GM21619 (cell line): ENCODE measurements around the gene CXXC1.
"Not testable (repeated sequence)": the region's sequence is repeated elsewhere in the genome, so short reads cannot be mapped to it uniquely, and the experiment has no call there.

Experiments used
- ATAC-seq: cut with Tn5 transposase; IDR thresholded peaks from one replicate; pipeline ENCODE4 v1.9.1; 2021; ENCODE audit not compliant: unreplicated experiment

CXXC1 gene

GRCh38 chr18:50298443-50299284 is 11.2 kb upstream of the CXXC1 start:
- ATAC-seq = no peak

GRCh38 chr18:50297621-50298442 is 10.3 kb upstream of the CXXC1 start:
- peak; percentile 100 for ATAC-seq

- no peak for ATAC-seq
Observed at GRCh38 chr18:50293039-50293438, 5.5 kb upstream of the CXXC1 start.

GRCh38 chr18:50289108-50289443 is 1.6 kb upstream of the CXXC1 start:
- ATAC-seq = no peak

- ATAC-seq = not testable (repeated sequence)
Observed at GRCh38 chr18:50288348-50289107, 1.0 kb upstream of the CXXC1 start.

- ATAC-seq = no peak
Observed at GRCh38 chr18:50287028-50287440, 458 bp downstream of the CXXC1 start.

- ATAC-seq = no peak
Observed at GRCh38 chr18:50286391-50287027, 983 bp downstream of the CXXC1 start.

GRCh38 chr18:50285631-50286321 is 1.7 kb downstream of the CXXC1 start:
- no peak for ATAC-seq

- ATAC-seq = no peak
Observed at GRCh38 chr18:50285071-50285470, 2.4 kb downstream of the CXXC1 start.

GRCh38 chr18:50284255-50284885 is 3.1 kb downstream of the CXXC1 start:
- ATAC-seq = no peak

- ATAC-seq = no peak
Observed at GRCh38 chr18:50283469-50284209, 3.9 kb downstream of the CXXC1 start.

GRCh38 chr18:50282521-50283335 is 4.8 kb downstream of the CXXC1 start:
- no peak for ATAC-seq

- ATAC-seq = no peak
Observed at GRCh38 chr18:50281972-50282520, 5.4 kb downstream of the CXXC1 start.

GRCh38 chr18:50281295-50281971 is 6.1 kb downstream of the CXXC1 start, which contains the start of gene MBD1:
Gene MBD1, minus strand, starts transcription at chr18:50281523. Its CDS starts 1,531 bp downstream, at chr18:50279992.
- ATAC-seq = peak; percentile 85

GRCh38 chr18:50280707-50281294 is 6.7 kb downstream of the CXXC1 start:
- ATAC-seq = no peak

- ATAC-seq = no peak
Observed at GRCh38 chr18:50279752-50280151, 7.7 kb downstream of the CXXC1 start.

GRCh38 chr18:50277942-50278341 is 9.6 kb downstream of the CXXC1 start:
- no peak for ATAC-seq
